SIG-M5 (cell line): ENCODE measurements around the gene RHOT1.
"Not testable (repeated sequence)": the region's sequence is repeated elsewhere in the genome, so short reads cannot be mapped to it uniquely, and the experiment has no call there.

Experiments
- DNase-seq: peaks from one replicate; lab custom pipeline; 2025; lab: John Stamatoyannopoulos, UW

RHOT1 gene

GRCh38 chr17:32227910-32228309, 85.6 kb downstream of the RHOT1 start:
- no peak for DNase-seq

GRCh38 chr17:32235588-32235987, 93.3 kb downstream of the RHOT1 start:
- DNase-seq, result no peak

- DNase-seq, result no peak
Observed at GRCh38 chr17:32239456-32239855, 97.2 kb downstream of the RHOT1 start.

GRCh38 chr17:32240750-32241149, 98.4 kb downstream of the RHOT1 start:
- DNase-seq, result no peak

GRCh38 chr17:32241640-32242039, 99.3 kb downstream of the RHOT1 start:
- DNase-seq, result no peak

GRCh38 chr17:32249475-32249874, 107.2 kb downstream of the RHOT1 start:
- no peak for DNase-seq

GRCh38 chr17:32253117-32253611, 110.9 kb downstream of the RHOT1 start:
- no peak for DNase-seq

- DNase-seq, result no peak
Observed at GRCh38 chr17:32256012-32256700, 113.9 kb downstream of the RHOT1 start.

GRCh38 chr17:32256701-32257019, 114.4 kb downstream of the RHOT1 start:
- DNase-seq, result no peak

- no peak for DNase-seq
Observed at GRCh38 chr17:32258383-32259140, 116.3 kb downstream of the RHOT1 start.

GRCh38 chr17:32259586-32259985, 117.3 kb downstream of the RHOT1 start:
- no peak for DNase-seq

- no peak for DNase-seq
Observed at GRCh38 chr17:32261417-32261736, 119.1 kb downstream of the RHOT1 start.

GRCh38 chr17:32261936-32262510, 119.7 kb downstream of the RHOT1 start:
- DNase-seq, result no peak

GRCh38 chr17:32263515-32263914, 121.2 kb downstream of the RHOT1 start:
- DNase-seq, result not testable (repeated sequence)

- DNase-seq, result no peak
Observed at GRCh38 chr17:32264140-32264799, 122.0 kb downstream of the RHOT1 start.

GRCh38 chr17:32264823-32265191, 122.5 kb downstream of the RHOT1 start:
- no peak for DNase-seq

- DNase-seq, result no peak
Observed at GRCh38 chr17:32265192-32265923, 123.1 kb downstream of the RHOT1 start, which contains the start of gene RHBDL3. Gene RHBDL3, plus strand, starts transcription at chr17:32265832. Its CDS starts 358 bp downstream, at chr17:32266190.

- DNase-seq, result no peak
Observed at GRCh38 chr17:32266051-32266388, 123.7 kb downstream of the RHOT1 start.

- no peak for DNase-seq
Observed at GRCh38 chr17:32266389-32267301, 124.3 kb downstream of the RHOT1 start.

GRCh38 chr17:32267690-32268205, 125.4 kb downstream of the RHOT1 start:
- DNase-seq, result no peak

- no peak for DNase-seq
Observed at GRCh38 chr17:32268734-32269288, 126.5 kb downstream of the RHOT1 start.
